ENCODE results near the gene KRT80.

GRCh38 chr12:52216100-52216499, 24.3 kb upstream of the KRT80 start:
- TF ChIP-seq, protein P1, sequence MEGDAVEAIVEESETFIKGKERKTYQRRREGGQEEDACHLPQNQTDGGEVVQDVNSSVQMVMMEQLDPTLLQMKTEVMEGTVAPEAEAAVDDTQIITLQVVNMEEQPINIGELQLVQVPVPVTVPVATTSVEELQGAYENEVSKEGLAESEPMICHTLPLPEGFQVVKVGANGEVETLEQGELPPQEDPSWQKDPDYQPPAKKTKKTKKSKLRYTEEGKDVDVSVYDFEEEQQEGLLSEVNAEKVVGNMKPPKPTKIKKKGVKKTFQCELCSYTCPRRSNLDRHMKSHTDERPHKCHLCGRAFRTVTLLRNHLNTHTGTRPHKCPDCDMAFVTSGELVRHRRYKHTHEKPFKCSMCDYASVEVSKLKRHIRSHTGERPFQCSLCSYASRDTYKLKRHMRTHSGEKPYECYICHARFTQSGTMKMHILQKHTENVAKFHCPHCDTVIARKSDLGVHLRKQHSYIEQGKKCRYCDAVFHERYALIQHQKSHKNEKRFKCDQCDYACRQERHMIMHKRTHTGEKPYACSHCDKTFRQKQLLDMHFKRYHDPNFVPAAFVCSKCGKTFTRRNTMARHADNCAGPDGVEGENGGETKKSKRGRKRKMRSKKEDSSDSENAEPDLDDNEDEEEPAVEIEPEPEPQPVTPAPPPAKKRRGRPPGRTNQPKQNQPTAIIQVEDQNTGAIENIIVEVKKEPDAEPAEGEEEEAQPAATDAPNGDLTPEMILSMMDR (IDR thresholded peaks at IDR 0.05) = no peak
- no peak for TF ChIP-seq POLR2A (IDR thresholded peaks at IDR 0.05)
